DOHH2 (cell line): ENCODE data around the gene H2AZ2.
"Not testable (repeated sequence)": the region's sequence is repeated elsewhere in the genome, so short reads cannot be mapped to it uniquely, and the experiment has no call there.

Experiments
- H3F3A ChIP-seq: fragments of 200-600 bp; sonication (generic), shearing (Covaris generic); 2 replicates; pipeline ENCODE4 v1.6.0; 2016; ENCODE audit warnings: antibody characterized with exemption, mild to moderate bottlenecking; ENCODE audit not compliant: control insufficient read depth, insufficient read depth
- H3K27ac ChIP-seq: fragments of 200-600 bp; sonication (generic); 2 replicates; pipeline ENCODE4 v1.5.1; 2014; ENCODE audit warnings: low read depth, mild to moderate bottlenecking, low read length, moderate library complexity
- H3K27me3 ChIP-seq: fragments of 200-600 bp; sonication (generic); 2 replicates; pipeline ENCODE4 v1.6.1; 2014; ENCODE audit warnings: mild to moderate bottlenecking, low read length, mixed read lengths; ENCODE audit not compliant: control insufficient read depth
- H3K36me3 ChIP-seq: fragments of 200-600 bp; sonication (generic); 2 replicates; pipeline ENCODE4 v1.6.1; 2014; ENCODE audit warnings: mild to moderate bottlenecking, low read length, moderate library complexity, mixed read lengths; ENCODE audit not compliant: control insufficient read depth
- H3K4me1 ChIP-seq: fragments of 200-600 bp; sonication (generic); 2 replicates; pipeline ENCODE4 v1.6.1; 2014; ENCODE audit warnings: mild to moderate bottlenecking, low read length, mixed read lengths; ENCODE audit not compliant: control insufficient read depth
- H3K4me2 ChIP-seq: fragments of 200-600 bp; sonication (generic); 2 replicates; pipeline ENCODE4 v1.6.0; 2014; ENCODE audit warnings: mild to moderate bottlenecking, low read length, moderate library complexity
- H3K4me3 ChIP-seq: fragments of 200-600 bp; sonication (generic); 2 replicates; pipeline ENCODE4 v1.5.1; 2014; ENCODE audit warnings: mild to moderate bottlenecking, low read length, mixed read lengths
- H3K79me2 ChIP-seq: fragments of 200-600 bp; sonication (generic); 2 replicates; pipeline ENCODE4 v1.6.1; 2014; ENCODE audit warnings: mild to moderate bottlenecking, low read length, mixed read lengths; ENCODE audit not compliant: control insufficient read depth
- H3K9me2 ChIP-seq: fragments of 200-600 bp; sonication (generic); replicated peaks from 2 replicates; pipeline ENCODE4 v1.6.1; 2014; ENCODE audit warnings: mild to moderate bottlenecking, low read length, mixed read lengths; ENCODE audit not compliant: control insufficient read depth
- H3K9me3 ChIP-seq: fragments of 200-600 bp; sonication (generic); 2 replicates; pipeline ENCODE4 v1.6.1; 2014; ENCODE audit warnings: antibody characterized with exemption, low read length, mixed read lengths; ENCODE audit not compliant: control insufficient read depth, insufficient read depth
- H4K20me1 ChIP-seq: fragments of 200-600 bp; sonication (generic); 2 replicates; pipeline ENCODE4 v1.6.0; 2014; ENCODE audit warnings: low read depth, mild to moderate bottlenecking, antibody characterized with exemption, low read length, moderate library complexity; ENCODE audit not compliant: control insufficient read depth, insufficient read depth
- CTCF ChIP-seq: fragments of 200-600 bp; sonication (generic); IDR thresholded peaks from one replicate; pipeline ENCODE4 v1.5.1; 2014; ENCODE audit warnings: antibody characterized with exemption, mild to moderate bottlenecking, low read depth, low read length; ENCODE audit not compliant: poor library complexity, severe bottlenecking
- EZH2phosphoT487 ChIP-seq: fragments of 200-600 bp; sonication (generic); IDR thresholded peaks from 2 replicates; pipeline ENCODE4 v1.6.1; 2017; ENCODE audit warnings: borderline replicate concordance, mild to moderate bottlenecking, antibody characterized with exemption, low read length, moderate library complexity, mixed read lengths

The H2AZ2 gene

GRCh38 chr7:44867073-44867995 lies 19.4 kb upstream of the H2AZ2 start:
- Histone ChIP-seq H3K9me3 (0 out of 2 replicates have a peak, but pooled peaks cover 3% of the 10 kb centered on the region), H3K4me3 (no peak overlapping the region), H3K27me3 (peaks cover 14% of the 10 kb centered on the region), H3K36me3 (no peaks in the 10 kb centered on the region), H3K4me2 (no peak overlapping the region), H3F3A (no peaks in the 10 kb centered on the region), H3K4me1 (no peaks in the 10 kb centered on the region), H3K79me2 (no peaks in the 10 kb centered on the region), H3K27ac (no peak overlapping the region), H3K9me2 (no peaks in the 10 kb centered on the region), H4K20me1 (no peaks in the 10 kb centered on the region)
- TF ChIP-seq CTCF, result no peak
- TF ChIP-seq EZH2phosphoT487, result no peak

GRCh38 chr7:44861949-44862348 lies 14.1 kb upstream of the H2AZ2 start:
- H3K79me2 ChIP-seq, H3K9me3 ChIP-seq, H3K4me1 ChIP-seq, H3K27ac ChIP-seq, H3K36me3 ChIP-seq, H3F3A ChIP-seq, H3K9me2 ChIP-seq, H4K20me1 ChIP-seq, H3K4me3 ChIP-seq, H3K4me2 ChIP-seq: not testable (repeated sequence)
- peaks cover 17% of the 10 kb centered on the region for H3K27me3 ChIP-seq

GRCh38 chr7:44858161-44858560 lies 10.3 kb upstream of the H2AZ2 start:
- Histone ChIP-seq H3K4me3 (no peak overlapping the region), H3K36me3 (no peaks in the 10 kb centered on the region), H3K79me2 (no peaks in the 10 kb centered on the region), H3K27ac (no peak overlapping the region), H3K4me1 (0 out of 2 replicates have a peak, but pooled peaks cover 2% of the 10 kb centered on the region), H3K9me2 (no peaks in the 10 kb centered on the region), H3K4me2 (no peak overlapping the region), H3F3A (0 out of 2 replicates have a peak, but pooled peaks cover 5% of the 10 kb centered on the region), H4K20me1 (no peaks in the 10 kb centered on the region), H3K9me3 (no peaks in the 10 kb centered on the region), H3K27me3 (peaks cover 8% of the 10 kb centered on the region)
- TF ChIP-seq EZH2phosphoT487 (no peak), CTCF (no peak)

GRCh38 chr7:44854644-44855364 lies 6.9 kb upstream of the H2AZ2 start:
- Histone ChIP-seq H3K4me1 (peaks cover 10% of the 10 kb centered on the region), H3K4me2 (no peak overlapping the region), H3K9me2 (no peaks in the 10 kb centered on the region), H3K79me2 (peaks cover 2% of the 10 kb centered on the region; the same call in 1 of the 2 replicates), H3K36me3 (peaks cover 9% of the 10 kb centered on the region), H3K27me3 (no peaks in the 10 kb centered on the region), H3K9me3 (no peaks in the 10 kb centered on the region), H3K4me3 (no peak overlapping the region), H3K27ac (no peak overlapping the region), H4K20me1 (no peaks in the 10 kb centered on the region), H3F3A (peaks cover 13% of the 10 kb centered on the region)
- TF ChIP-seq EZH2phosphoT487 (no peak), CTCF (no peak)
